Esophagus muscularis mucosa (tissue), 4 donors: ENCODE results near the gene AXIN1.
"Not testable (repeated sequence)": the region's sequence is repeated elsewhere in the genome, so short reads cannot be mapped to it uniquely, and the experiment has no call there.

Experiments
- CTCF ChIP-seq, 3 experiments: fragments of 200-600 bp in 2 of 3; fragments of 450-650 bp in 1 of 3; sonication (generic) in 2 of 3; IDR thresholded peaks; one replicate each; pipeline ENCODE4 v1.5.1; 2017 to 2019; ENCODE audit warnings: antibody characterized with exemption in 3 of 3, mild to moderate bottlenecking in 2 of 3, moderate library complexity in 1 of 3
- EP300 ChIP-seq: sonication (generic); formaldehyde crosslinking; IDR thresholded peaks from one replicate; pipeline ENCODE4 v1.6.1; 2017; ENCODE audit warnings: antibody characterized with exemption
- POLR2A ChIP-seq: fragments of 450-650 bp; IDR thresholded peaks from one replicate; pipeline ENCODE4 v1.6.1; 2017; ENCODE audit warnings: antibody characterized with exemption, moderate library complexity, mild to moderate bottlenecking, low read depth

GRCh38 chr16:331181-331814, 21.2 kb downstream of the AXIN1 start:
- not testable (repeated sequence) for TF ChIP-seq POLR2A; CTCF (IDR thresholded peaks at IDR 0.05); EP300
